Neural progenitor cell (in vitro differentiated cells): ENCODE measurements around the gene POT1. TPM values are rescaled to one million over a fixed set of nuclear protein-coding genes. Genes with fewer than 3 reads are reported as not detected.
A peak's percentile ranks its signal among the peaks of the same experiment; 100 is the strongest.

Experiments
- DNase-seq: peaks from one replicate; pipeline ENCODE4 v3.0.0-alpha.2; 2016; ENCODE audit warnings: low spot score
- H2AFZ ChIP-seq: fragments of 200-600 bp; sonication (generic); replicated peaks from 2 replicates; pipeline ENCODE4 v1.6.1; 2016; ENCODE audit warnings: antibody characterized with exemption
- H3F3A ChIP-seq: fragments of 200-600 bp; sonication (generic); 2 replicates; pipeline ENCODE4 v1.6.1; 2016; ENCODE audit warnings: antibody characterized with exemption, low read depth
- H3K27ac ChIP-seq: fragments of 200-600 bp; sonication (generic); 2 replicates; pipeline ENCODE4 v1.5.1; 2016; ENCODE audit warnings: mild to moderate bottlenecking
- H3K27me3 ChIP-seq: fragments of 200-600 bp; sonication (generic); 2 replicates; pipeline ENCODE4 v1.6.1; 2016; ENCODE audit warnings: mild to moderate bottlenecking, moderate library complexity
- H3K36me3 ChIP-seq: fragments of 200-600 bp; sonication (generic); 2 replicates; pipeline ENCODE4 v1.5.1; 2016
- H3K4me1 ChIP-seq: fragments of 200-600 bp; sonication (generic); 2 replicates; pipeline ENCODE4 v1.6.1; 2016; ENCODE audit warnings: mixed run types
- H3K4me2 ChIP-seq: fragments of 200-600 bp; sonication (generic); 2 replicates; pipeline ENCODE4 v1.6.1; 2016
- H3K4me3 ChIP-seq: fragments of 200-600 bp; sonication (generic); 2 replicates; pipeline ENCODE4 v1.5.1; 2016
- H3K79me2 ChIP-seq: fragments of 200-600 bp; sonication (generic); 2 replicates; pipeline ENCODE4 v1.6.1; 2016; ENCODE audit warnings: low read depth
- H3K9ac ChIP-seq: fragments of 200-600 bp; sonication (generic); 2 replicates; pipeline ENCODE4 v1.6.1; 2016
- H3K9me3 ChIP-seq: fragments of 200-600 bp; sonication (generic); 2 replicates; pipeline ENCODE4 v1.5.1; 2016; ENCODE audit warnings: low read depth
- H4K20me1 ChIP-seq: fragments of 200-600 bp; sonication (generic); 2 replicates; pipeline ENCODE4 v1.6.1; 2016; ENCODE audit warnings: low read depth
- H3K27ac Mint-ChIP-seq: 3 replicates; pipeline ENCODE4 v1.8.0; 2021; ENCODE audit warnings: mixed read lengths
- H3K27me3 Mint-ChIP-seq: 2 replicates; pipeline ENCODE4 v1.8.0; 2022; ENCODE audit warnings: low read depth, mild to moderate bottlenecking, inconsistent platforms, moderate library complexity, mixed read lengths; ENCODE audit not compliant: insufficient read depth
- H3K36me3 Mint-ChIP-seq: 3 replicates; pipeline ENCODE4 v1.8.0; 2021; ENCODE audit warnings: mixed read lengths
- H3K4me1 Mint-ChIP-seq: 3 replicates; pipeline ENCODE4 v1.8.0; 2021; ENCODE audit warnings: mixed read lengths
- H3K4me3 Mint-ChIP-seq: 3 replicates; pipeline ENCODE4 v1.8.0; 2021; ENCODE audit warnings: mild to moderate bottlenecking, moderate library complexity, mixed read lengths
- H3K9me3 Mint-ChIP-seq: 3 replicates; pipeline ENCODE4 v1.8.0; 2020; ENCODE audit warnings: mixed read lengths
- CTCF ChIP-seq: fragments of 200-600 bp; sonication (generic); IDR thresholded peaks from 2 replicates; pipeline ENCODE4 v1.5.1; 2017; ENCODE audit warnings: antibody characterized with exemption, mild to moderate bottlenecking
- EZH2 ChIP-seq: fragments of 200-600 bp; sonication (generic); IDR thresholded peaks from 2 replicates; pipeline ENCODE4 v1.6.1; 2017; ENCODE audit warnings: antibody characterized with exemption, mild to moderate bottlenecking, moderate library complexity
- EZH2phosphoT487 ChIP-seq: fragments of 200-600 bp; sonication (generic); IDR thresholded peaks from 2 replicates; pipeline ENCODE4 v1.6.1; 2017; ENCODE audit warnings: antibody characterized with exemption
- total RNA-seq: library from RNA; depleted of rRNA; stranded (reverse); fragments of >200 nt; gene quantifications from 2 replicates; pipeline ENCODE4 v1.2.3, GENCODE V29; 2015; ENCODE audit warnings: low replicate concordance

POT1 gene
- total RNA-seq, 1 donor from 2014 or later, result 108 TPM

- no peaks in the 10 kb centered on the region for H3K9me3 Mint-ChIP-seq
- Histone ChIP-seq H3K9me3 (no peaks in the 10 kb centered on the region), H3K27me3 (no peaks in the 10 kb centered on the region), H2AFZ (no peak overlapping the region), H3K9ac (no peak overlapping the region), H3K79me2 (no peaks in the 10 kb centered on the region), H4K20me1 (no peaks in the 10 kb centered on the region), H3K36me3 (no peaks in the 10 kb centered on the region), H3F3A (no peaks in the 10 kb centered on the region), H3K4me3 (no peak overlapping the region), H3K4me2 (no peak overlapping the region), H3K4me1 (no peaks in the 10 kb centered on the region), H3K27ac (no peak overlapping the region)
- TF ChIP-seq EZH2, result no peak
- TF ChIP-seq CTCF, result no peak
- no peak for TF ChIP-seq EZH2phosphoT487
- H3K4me1 Mint-ChIP-seq, result peaks cover 7% of the 10 kb centered on the region
- H3K27ac Mint-ChIP-seq, result no peak overlapping the region
- H3K27me3 Mint-ChIP-seq, result peaks cover 2% of the 10 kb centered on the region
- H3K36me3 Mint-ChIP-seq, result no peaks in the 10 kb centered on the region
- no peak overlapping the region for H3K4me3 Mint-ChIP-seq
- no peak for DNase-seq
These were observed 143.6 kb downstream of the POT1 start for GRCh38 chr7:124785994-124786393.

GRCh38 chr7:124784879-124785818 lies 144.5 kb downstream of the POT1 start:
- Mint-ChIP-seq H3K4me3 (no peak overlapping the region), H3K36me3 (no peaks in the 10 kb centered on the region), H3K27ac (no peak overlapping the region), H3K27me3 (peaks cover 2% of the 10 kb centered on the region), H3K4me1 (peaks cover 7% of the 10 kb centered on the region), H3K9me3 (no peaks in the 10 kb centered on the region)
- Histone ChIP-seq H3K4me3 (no peak overlapping the region), H3K4me2 (no peak overlapping the region), H3K79me2 (no peaks in the 10 kb centered on the region), H3K9me3 (no peaks in the 10 kb centered on the region), H4K20me1 (no peaks in the 10 kb centered on the region), H3K9ac (no peak overlapping the region), H3K27ac (no peak overlapping the region), H2AFZ (peak overlapping the region; percentile 20), H3K36me3 (no peaks in the 10 kb centered on the region), H3K4me1 (no peaks in the 10 kb centered on the region), H3F3A (no peaks in the 10 kb centered on the region), H3K27me3 (no peaks in the 10 kb centered on the region)
- TF ChIP-seq EZH2 (no peak), CTCF (peak; percentile 91), EZH2phosphoT487 (no peak)
- peak; percentile 69 for DNase-seq

GRCh38 chr7:124783271-124783670 lies 146.4 kb downstream of the POT1 start:
- H3K9me3 ChIP-seq, result no peaks in the 10 kb centered on the region
- no peak overlapping the region for H2AFZ ChIP-seq
- Mint-ChIP-seq H3K9me3 (no peaks in the 10 kb centered on the region), H3K4me3 (no peak overlapping the region), H3K4me1 (peaks cover 7% of the 10 kb centered on the region), H3K27ac (no peak overlapping the region), H3K36me3 (no peaks in the 10 kb centered on the region), H3K27me3 (peaks cover 3% of the 10 kb centered on the region)
- DNase-seq, result no peak
- TF ChIP-seq EZH2phosphoT487 (no peak), CTCF (no peak), EZH2 (no peak)
- no peaks in the 10 kb centered on the region for H3K36me3 ChIP-seq
- no peak overlapping the region for H3K27ac ChIP-seq
- H3K27me3 ChIP-seq, result no peaks in the 10 kb centered on the region
- H3K9ac ChIP-seq, result no peak overlapping the region
- no peaks in the 10 kb centered on the region for H3K4me1 ChIP-seq
- H3K4me3 ChIP-seq, result no peak overlapping the region
- no peaks in the 10 kb centered on the region for H3K79me2 ChIP-seq
- no peaks in the 10 kb centered on the region for H3F3A ChIP-seq
- H3K4me2 ChIP-seq, result no peak overlapping the region
- no peaks in the 10 kb centered on the region for H4K20me1 ChIP-seq
